Vagina (tissue), 2 donors: ENCODE results near the gene NELL1.

Experiments
- CTCF ChIP-seq, 3 experiments: fragments of 450-650 bp in 2 of 3; fragments of 200-600 bp in 1 of 3; sonication (generic) in 1 of 3; IDR thresholded peaks; one replicate each; pipeline ENCODE4 v1.5.1; 2017 to 2019; ENCODE audit warnings: antibody characterized with exemption in 3 of 3, mild to moderate bottlenecking in 2 of 3, moderate library complexity in 2 of 3
- POLR2AphosphoS5 ChIP-seq, 2 donors: sonication (generic); formaldehyde crosslinking; IDR thresholded peaks; one replicate each; pipeline ENCODE4 v1.9.0; 2017; ENCODE audit warnings: antibody characterized with exemption in 2 of 2, mild to moderate bottlenecking in 2 of 2, low read depth in 1 of 2; ENCODE audit not compliant: insufficient read depth in 1 of 2

GRCh38 chr11:21343204-21343603, 673.8 kb downstream of the NELL1 start:
- TF ChIP-seq CTCF (IDR thresholded peaks at IDR 0.05) (no peak), POLR2AphosphoS5 (IDR thresholded peaks at IDR 0.05; ENCODE audit: insufficient read depth in 1 of 2, low read depth in 1 of 2) (no peak)
